LNCAP (cell line): Measurements from ENCODE around the gene HIVEP3.

ENCODE experiments used
- TF ChIP-seq, protein P1 (sequence below): fragments of 450-650 bp; IDR thresholded peaks from 2 replicates; pipeline ENCODE4 v1.5.1; 2017; ENCODE audit warnings: mild to moderate bottlenecking

HIVEP3 gene

DNA sequence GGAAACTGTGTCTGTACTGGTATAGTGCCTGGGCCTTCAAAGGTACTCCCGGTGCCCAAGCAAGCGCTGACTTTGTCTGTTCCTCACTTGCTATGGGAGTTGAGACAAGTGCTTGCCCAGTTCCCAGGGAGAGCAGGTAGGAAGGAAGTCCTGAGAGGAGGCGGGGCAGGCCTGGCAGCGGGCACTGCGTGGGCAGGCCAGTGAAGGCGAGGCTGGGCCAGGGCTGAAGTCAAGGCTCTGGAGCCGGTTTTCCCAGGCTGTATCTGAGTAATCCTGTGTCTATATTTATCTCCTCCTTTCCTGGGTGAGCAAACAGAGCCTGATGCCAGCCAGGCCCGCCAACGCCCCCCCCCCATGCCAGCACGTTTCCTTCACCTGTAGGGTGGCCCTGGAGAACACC lies 418.3 kb downstream of the HIVEP3 start:
- TF ChIP-seq, protein P1, sequence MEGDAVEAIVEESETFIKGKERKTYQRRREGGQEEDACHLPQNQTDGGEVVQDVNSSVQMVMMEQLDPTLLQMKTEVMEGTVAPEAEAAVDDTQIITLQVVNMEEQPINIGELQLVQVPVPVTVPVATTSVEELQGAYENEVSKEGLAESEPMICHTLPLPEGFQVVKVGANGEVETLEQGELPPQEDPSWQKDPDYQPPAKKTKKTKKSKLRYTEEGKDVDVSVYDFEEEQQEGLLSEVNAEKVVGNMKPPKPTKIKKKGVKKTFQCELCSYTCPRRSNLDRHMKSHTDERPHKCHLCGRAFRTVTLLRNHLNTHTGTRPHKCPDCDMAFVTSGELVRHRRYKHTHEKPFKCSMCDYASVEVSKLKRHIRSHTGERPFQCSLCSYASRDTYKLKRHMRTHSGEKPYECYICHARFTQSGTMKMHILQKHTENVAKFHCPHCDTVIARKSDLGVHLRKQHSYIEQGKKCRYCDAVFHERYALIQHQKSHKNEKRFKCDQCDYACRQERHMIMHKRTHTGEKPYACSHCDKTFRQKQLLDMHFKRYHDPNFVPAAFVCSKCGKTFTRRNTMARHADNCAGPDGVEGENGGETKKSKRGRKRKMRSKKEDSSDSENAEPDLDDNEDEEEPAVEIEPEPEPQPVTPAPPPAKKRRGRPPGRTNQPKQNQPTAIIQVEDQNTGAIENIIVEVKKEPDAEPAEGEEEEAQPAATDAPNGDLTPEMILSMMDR = no peak

- TF ChIP-seq, protein P1 = no peak
These were observed 419.1 kb downstream of the HIVEP3 start for GRCh38 chr1:41499591-41499990.

- TF ChIP-seq, protein P1 = no peak
These were observed 419.9 kb downstream of the HIVEP3 start for GRCh38 chr1:41498804-41499203.

GRCh38 chr1:41498391-41498790 lies 420.3 kb downstream of the HIVEP3 start:
- TF ChIP-seq, protein P1 = no peak

DNA sequence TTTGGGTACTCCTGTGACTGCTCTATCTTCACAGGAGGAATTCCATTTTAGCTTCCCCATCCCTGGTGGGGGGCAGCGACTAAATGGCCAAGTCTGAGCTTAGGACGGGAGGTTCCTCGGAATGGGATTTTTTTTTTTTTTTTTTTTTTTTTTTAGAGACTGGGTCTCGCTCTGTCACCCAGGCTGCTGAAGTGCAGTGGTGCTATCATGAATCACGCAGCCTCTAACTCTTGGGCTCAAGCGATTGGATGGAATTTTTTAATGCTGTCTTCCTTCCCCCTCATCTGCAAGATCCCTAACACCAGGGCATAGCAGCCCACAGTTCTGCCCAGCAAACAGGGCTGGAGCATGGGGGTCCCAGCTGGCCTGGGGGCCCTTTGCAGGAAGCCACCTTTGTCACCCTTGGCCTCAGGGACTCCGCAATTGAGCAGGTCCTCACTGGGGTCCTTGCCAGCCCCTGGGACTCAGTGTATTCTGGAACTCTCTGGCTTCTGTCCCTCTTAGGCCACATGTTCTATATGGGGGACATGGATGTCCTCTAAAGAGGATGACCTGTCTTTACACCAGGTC lies 421.2 kb downstream of the HIVEP3 start:
- TF ChIP-seq, protein P1 = no peak

DNA sequence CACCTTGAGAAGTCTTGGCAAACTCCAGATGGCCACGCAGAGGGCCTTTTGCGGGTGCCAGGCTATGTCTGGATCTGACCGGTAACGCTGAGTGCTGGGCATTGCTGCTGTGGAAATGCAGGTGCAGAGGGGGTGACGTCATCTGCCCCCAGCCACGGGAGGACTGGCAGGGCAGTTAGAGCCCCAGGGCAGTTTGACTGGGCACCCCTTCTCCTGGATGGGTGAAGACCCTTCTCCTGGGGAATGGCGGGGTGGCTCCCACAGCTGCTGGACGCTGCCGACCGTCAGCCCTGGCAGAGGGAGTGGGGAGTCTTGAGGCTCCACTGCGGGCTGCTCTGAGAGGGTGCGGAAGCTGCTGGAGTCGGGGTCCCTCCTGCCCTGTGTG lies 421.7 kb downstream of the HIVEP3 start:
- TF ChIP-seq, protein P1 = no peak

GRCh38 chr1:41496080-41497055 lies 422.4 kb downstream of the HIVEP3 start:
- TF ChIP-seq, protein P1 = no peak
